ENCODE measurements around the gene JCAD.
"Not testable (repeated sequence)": the region's sequence is repeated elsewhere in the genome, so short reads cannot be mapped to it uniquely, and the experiment has no call there.

Gene JCAD

DNA sequence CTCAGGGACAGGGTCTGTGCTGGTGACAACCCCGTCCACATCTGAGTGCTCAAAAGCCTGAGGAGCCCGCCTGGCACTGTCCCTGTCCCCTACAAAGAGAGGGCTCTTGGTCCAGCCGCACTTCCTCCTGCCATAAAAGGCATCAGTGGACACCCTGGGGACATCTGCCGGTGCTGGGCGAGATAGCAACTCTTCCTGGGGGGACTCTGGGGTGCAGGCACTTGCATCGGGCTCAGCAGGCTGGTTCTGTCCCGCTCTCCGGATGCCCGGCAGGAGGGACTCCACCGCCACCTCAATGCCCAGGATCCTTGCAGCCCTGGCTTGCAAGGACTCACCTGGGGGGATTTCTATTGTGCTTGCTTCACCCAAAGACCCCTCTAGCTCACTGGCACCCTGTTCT, 32.8 kb downstream of the JCAD start:
- no peak for DNase-seq (ENCODE audit: low read depth)

DNA sequence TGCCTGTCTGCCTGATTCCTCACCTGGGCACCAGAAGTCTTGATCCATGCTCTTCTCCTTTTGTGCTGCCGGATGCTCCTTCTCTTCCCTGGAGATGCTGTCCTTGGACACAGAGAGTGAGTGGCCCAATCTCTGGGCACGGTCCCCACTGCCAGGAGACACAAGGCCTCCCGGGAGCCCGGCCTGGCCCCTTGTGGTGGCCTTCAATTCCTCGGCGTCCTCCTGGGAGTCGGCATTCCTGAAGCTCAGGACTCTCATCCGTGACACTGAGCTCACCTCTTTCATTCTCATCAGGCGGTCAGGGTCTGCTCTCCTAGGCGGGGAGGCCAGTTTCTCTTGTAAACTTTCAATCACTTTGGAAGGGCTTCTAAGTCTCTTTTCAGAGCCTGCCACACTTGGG, 33.3 kb downstream of the JCAD start:
- DNase-seq (ENCODE audit: low read depth) = no peak

DNA sequence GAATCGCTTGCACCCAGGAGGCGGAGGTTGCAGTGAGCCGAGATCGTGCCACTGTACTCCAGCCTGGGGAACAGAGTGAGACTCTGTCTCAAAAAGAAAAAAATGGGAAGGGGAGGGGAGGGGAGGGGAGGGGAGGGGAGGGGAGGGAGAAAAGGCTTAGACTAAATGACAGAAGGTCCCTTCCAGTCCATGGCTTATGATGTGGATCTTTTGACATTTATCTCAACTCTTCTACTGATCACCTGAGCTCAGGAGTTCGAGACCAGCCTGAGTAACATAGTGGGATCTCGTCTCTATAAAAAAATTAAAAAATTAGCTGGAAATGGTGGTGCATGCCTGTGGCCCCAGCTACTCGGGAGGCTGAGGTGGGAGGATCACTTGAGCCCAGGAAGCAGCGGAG, 34.0 kb downstream of the JCAD start:
- not testable (repeated sequence) for DNase-seq (ENCODE audit: low read depth)

DNA sequence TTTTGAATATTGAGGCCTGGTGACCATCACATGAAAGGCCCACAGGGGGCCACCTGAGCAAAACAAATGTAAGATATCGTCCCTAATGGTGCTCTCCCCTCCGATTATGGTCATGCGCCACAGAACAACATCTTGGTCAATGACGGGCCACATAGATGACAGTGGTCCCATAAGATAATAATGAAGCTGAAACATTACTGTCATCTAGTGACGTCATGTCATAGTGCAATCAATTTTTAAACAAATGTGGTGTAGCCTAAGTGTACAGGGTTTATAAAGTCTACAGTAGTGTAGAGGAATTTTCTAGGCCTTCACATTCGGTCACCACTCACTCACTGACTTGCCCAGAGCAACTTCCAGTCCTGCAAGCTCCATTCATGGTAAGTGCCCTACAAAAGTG, 36.8 kb downstream of the JCAD start:
- no peak for DNase-seq (ENCODE audit: low read depth)

DNA sequence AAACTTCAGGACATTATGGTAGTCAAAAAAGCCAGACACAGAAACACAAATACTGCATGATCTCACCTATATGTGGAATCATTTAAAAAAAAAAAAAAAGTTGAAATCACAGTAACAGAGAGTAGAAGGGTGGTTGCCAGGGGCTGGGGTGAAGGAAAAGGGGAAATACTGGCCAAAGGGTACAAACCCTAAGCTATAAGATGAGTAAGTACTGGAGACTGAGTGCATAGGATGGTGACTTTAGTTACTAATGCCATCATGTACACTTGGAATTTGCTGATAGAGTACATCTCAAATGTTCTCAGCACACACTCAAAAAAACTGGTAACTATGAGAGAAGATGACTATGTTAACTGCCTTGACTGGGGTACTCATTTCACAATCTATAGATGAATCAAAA, 39.9 kb downstream of the JCAD start:
- DNase-seq (ENCODE audit: low read depth) = no peak

DNA sequence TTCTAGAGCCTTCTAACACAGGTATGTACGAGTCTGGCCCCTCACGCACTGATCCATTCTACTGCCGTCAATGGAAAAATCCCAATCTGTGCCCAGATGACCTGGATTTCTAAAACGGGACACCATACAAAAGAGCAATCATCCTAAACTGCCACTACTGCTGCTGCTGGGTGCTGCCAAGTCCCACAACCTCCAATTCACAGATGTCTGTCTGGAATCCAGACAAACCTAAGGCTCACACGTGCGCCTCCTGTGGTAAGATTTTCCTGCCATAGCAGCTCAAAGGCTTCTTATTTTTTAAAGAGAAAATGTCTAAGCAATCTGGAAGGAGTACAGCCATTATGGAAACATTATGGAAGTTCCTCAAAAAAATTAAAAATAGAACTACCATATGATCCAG, 40.9 kb downstream of the JCAD start:
- no peak for DNase-seq (ENCODE audit: low read depth)

DNA sequence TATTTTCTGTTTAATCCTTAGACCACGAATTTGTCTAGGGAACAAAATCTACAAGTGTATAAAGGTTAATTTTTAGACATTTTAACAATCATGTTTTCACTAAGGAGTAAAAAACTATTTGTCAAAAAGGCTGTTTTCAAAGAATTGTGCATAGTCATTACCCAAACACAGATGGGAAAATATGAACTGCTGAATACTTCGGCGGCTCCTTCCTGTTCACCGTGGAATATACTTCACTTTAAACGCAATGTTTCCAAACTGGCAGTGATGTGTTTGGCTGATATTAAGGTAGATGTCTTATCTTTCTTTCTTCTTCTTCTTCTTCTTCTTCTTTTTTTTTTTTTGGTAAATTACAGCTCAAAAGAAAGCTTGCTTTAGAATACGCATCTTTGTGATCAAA, 41.4 kb downstream of the JCAD start:
- DNase-seq (ENCODE audit: low read depth) = no peak

DNA sequence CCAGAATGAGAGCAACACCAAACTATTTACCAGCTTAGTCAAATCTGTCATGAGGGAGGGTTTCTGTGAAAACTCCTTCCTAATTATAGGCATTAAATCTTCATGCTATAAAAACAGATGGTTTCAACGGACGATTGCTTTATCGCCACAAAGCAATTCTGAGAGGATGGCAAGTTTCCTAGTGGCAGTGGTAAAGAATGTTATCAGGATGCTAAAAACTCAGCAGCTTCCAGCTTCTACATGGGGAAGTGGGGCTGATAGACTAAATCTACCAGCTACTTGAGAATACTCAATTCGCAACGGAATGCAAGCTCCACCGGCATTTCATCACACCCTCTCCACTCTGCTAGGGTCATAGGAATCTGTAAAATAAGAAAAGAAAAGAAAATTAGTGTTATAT, 41.8 kb downstream of the JCAD start:
- DNase-seq (ENCODE audit: low read depth) = no peak

DNA sequence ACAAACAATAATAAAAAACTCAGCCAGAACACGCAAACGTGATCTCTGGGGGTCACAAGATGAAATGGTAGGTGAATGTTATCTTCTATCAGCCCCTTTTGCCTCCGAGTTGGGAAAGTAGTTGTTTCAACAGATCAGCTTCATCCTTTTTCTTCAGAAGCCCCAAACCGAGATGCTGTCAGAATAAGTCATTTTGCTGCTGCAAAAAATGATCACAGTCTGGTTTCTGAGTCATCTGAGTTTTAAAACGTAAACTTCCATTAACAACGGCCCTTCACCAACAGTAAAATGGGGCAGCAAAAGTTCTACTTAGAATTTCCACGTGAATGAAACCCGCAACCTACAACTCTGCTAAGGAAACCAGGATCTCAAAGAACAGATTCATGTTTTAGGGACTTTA, 44.9 kb downstream of the JCAD start:
- DNase-seq (ENCODE audit: low read depth) = no peak

DNA sequence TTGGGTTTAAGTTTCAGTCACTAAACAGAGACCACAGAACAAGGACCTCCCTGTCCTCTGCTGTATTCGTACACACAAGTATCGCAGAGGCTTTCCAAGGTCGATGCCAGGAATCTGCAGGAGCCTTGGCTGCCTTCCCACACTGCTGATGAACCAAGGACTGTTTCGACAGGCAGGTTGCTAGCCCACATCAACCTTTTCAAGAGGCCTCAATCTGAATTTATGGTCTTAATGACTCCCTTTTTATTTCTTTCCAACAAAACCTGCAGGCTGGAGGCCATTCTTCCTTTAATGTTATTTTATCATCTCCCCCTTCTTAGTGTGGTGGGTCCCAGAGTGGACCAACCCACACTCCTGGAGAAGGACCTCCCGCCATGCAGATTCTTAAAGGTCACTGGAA, 45.6 kb downstream of the JCAD start:
- DNase-seq (ENCODE audit: low read depth) = no peak

DNA sequence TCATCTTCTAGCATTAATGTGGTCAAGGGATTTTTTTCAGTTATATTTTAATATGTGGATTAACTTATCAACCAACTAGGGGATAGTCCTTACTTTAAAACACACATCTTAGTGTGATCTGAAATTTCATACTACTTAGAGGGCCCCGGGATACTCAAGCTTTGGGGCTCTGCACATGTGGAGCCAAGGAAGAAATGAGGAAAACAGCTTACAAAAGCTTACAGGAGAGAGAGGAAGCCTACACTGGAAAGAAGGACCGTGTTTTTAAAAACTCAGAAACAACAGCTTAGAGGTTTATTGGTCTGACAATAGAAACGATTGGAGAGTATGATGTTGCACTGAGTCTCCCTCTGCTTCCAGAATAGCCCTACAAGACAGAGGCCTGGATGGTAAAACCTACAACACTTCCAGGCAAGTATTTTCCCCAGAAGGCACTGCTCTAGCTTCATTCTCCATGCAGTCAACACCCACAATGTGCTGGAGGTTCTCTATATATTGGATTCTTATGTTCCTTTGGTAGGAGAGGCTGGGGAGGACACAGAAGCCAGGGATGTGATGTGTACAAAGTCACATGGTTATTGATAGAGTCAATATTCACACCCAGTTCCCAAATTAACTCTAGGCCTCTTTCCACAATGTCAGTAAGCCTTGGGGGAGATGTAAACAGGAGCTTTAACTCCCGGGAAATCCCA, 47.3 kb downstream of the JCAD start:
- DNase-seq (ENCODE audit: low read depth) = no peak

DNA sequence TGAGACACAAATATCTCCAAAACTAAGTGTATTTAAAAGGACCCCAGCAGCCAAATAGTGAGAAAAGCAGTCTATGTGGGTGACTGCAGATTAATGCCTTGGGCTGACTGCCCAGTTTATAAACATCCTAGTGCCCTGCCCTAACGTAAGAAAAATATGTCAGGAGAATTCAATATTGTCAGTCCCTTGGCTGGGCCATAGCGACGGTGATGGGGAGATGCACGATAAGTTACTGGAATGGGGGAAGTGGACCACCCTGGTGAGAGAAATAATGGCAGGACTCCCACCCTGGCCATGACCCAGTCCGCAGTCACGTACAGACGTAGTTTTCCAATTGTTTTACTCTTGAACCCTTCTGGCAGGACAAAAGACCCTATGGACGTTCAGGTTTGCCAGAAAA, 48.0 kb downstream of the JCAD start:
- DNase-seq (ENCODE audit: low read depth) = no peak

DNA sequence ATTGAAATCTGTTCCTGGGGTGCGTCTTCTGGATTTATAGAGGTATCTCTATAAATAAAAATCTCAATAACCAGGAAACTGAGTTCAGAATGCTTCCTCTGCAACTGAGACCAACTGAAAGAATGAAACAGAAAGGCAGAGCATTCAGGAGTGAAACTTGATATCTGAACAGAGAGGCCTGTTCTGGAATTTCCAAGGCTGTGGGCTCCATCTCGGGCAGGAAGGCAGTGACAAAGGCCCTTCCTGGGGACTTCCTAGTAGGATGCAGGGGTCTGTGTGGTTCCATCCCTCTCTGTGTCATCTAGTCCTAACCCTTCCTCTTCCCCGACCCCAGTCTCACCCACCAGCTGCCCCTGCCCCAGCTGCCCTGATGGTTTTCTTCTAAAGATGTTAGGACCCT, 52.0 kb downstream of the JCAD start:
- DNase-seq (ENCODE audit: low read depth) = no peak

DNA sequence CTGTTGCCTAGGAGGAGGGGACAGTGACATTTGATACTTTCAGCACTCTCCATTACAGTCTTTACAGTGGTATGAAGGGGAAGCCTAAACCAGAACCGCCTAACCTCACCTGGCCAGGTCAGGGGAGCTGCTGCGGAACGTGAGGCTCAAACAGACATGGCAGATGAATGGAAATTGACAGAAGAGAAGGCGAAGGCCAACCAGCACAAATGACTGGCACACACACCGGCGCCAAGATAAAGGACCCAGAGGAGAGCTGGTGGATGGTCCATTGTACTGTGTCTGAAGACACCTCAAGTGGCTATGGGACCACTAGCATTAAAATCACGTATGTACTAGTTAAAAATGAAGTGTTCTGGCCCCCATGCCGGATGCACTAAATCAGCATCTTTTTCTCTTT, 53.0 kb downstream of the JCAD start:
- DNase-seq (ENCODE audit: low read depth) = no peak

DNA sequence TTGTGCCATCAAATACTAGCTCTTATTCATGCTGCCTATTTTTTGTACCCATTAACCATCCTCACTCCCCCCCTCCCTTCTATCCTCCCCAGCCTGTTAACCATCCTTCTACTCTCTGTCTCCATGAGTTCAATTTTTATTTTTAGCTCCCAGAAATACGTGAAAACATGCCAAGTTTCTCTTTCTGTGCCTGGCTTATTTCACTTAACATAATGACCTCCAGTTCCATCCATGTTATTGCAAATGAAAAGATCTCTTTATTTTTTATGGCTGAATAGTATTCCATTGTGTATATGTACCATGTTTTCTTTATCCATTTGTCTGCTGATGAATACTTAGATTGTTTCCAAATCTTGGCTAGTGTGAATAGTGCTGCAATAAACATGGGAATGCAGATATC, 54.3 kb downstream of the JCAD start:
- DNase-seq (ENCODE audit: low read depth) = not testable (repeated sequence)

DNA sequence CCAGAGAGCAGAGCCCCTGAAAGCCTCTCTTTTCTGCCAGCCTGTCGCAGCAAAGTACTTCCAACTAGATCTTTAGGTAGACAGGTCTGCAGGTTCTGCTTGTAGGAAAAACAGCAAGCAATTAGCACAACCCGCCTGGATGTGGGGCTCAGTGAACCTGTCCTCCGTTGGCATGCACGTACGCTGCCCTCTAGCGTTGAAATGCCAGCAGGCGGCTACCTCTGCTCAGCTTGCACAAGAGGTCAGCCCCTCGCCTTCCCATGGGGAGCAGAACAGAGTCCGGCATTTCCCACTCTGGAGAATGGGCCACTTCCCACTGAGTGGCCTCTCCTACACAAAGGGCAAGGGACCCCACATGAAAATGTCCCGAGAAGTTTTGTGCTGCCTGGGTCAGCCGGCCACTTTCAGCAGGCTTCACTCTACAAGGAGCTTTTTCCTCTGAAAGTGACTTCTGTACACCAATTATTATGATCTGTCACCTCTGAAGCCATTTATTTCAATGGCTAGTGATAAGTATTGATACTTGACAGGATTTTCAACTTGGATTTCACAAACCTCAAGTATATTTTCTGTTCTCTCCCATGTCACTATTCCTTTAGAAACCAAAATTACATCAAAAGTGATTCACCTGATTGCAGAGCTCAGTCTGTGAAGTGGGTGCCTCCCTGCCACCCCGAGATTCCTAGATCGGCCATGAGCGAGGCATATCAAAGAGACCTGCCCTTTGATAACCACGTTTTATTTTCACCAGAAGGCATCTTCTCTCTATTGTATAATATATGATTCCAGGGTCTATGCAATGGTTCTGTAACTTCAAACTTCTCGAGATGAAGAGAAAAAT, 56.7 kb downstream of the JCAD start:
- peak; percentile 60 for DNase-seq (ENCODE audit: low read depth)

DNA sequence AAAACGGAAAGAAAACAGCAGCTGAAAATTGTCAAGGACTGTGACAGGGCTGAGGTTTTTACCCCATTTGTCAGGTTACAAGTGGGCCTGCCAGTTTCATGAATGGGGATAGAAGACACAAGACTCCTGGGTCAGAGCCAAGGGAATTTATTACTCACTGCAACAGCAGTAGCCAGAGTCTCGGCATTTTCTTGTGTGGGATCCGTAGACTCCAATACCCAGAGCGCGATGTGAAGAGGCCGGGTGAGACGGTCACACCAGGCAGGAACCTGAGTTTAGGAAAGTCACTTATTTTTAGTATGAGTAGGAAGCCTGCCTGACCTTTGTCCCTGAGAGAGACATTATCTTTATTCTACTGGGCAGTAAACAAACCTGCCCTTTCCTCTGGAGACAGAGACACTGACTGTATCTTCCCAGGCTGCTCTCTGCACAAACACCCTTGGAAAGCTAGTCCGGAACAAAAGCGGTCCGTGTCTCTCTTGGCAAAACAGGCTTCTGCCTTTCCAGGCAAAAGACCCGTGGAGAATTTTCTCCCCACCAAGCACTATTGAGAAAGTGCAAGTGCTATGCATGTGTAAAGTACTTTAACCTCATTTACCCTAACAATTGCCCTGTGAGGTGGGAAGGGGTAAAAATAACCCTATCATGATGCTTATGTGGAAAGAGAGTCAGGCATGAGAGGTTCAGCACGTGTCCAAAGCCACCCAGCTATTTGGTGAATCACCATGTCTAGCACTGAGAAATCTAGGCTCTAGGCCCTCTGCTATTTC, 58.4 kb downstream of the JCAD start:
- DNase-seq (ENCODE audit: low read depth) = peak; percentile 87

DNA sequence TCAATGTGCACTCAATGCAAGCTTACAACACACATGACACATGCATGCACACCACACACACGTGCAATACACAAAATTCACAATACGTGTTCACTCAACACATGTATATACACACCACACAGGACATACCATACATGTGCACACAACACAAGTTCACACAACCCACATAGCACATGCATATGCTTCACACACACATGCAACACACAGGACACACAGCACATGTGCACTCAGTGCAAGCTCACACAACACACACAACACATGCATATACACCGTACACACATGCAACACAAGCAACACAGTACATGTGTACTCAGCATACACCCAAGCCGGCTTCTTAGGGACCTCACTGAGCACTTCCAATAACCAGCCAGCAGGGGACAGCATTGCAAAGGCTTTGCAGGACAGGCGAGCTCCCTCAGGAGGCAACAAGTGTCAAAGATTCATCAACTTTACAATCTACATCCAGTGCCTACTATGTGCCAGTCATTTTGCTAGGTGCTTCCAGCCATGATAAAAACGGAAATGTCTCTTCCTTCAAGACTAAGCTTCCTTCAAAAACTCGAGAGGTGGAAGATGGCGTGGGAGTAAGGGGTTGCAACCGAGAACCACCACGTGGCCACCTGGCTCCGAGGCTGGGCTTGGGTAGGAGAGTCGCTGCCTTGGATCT, 61.1 kb downstream of the JCAD start:
- peak; percentile 69 for DNase-seq (ENCODE audit: low read depth)

DNA sequence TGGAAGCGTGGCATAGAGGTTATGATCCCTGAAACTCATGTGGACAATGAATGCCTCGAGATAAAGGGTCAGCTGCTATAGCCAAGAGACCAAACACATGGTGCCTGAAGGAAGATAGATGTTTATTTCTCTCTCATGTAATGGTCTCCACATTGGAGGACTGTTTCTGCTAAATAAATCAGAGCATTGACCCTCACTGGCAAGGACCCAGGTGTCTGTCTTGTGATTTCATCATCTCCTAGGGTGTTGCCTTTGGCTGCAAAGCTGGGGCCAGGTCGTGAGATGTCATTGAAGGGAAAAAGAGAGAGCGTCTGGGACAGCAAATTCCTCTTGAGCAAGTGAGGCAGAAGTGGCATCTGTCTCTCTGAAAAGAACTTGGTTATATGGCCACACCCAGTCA, 64.6 kb downstream of the JCAD start:
- no peak for DNase-seq (ENCODE audit: low read depth)

DNA sequence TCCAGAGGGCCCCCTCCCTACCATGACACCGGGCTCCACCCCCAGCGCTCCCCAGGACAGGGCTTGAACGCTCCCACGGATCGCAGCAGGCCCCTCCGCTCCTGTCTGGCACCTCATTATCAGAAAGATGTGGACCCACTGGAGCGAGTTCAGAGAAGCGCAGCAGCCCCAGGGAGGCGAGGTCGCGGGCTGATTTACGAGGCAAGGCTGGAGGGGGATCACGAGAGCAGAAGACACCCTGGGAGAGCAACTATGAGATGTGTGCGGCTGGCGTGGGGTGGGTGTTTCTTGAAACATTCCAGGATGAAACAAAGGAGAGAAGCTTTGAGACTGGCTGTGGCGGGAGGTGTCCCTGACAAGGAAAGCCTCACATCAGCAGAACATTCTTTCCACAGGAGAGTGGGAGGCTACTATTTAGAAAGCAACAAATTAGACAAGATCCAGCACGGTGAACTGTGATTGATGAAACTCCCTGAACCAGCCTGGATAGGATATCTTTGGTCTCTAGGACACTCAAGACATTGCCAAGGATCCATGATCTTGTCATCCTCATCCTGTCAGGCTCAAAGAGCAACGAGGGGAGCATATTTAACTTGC, 66.0 kb downstream of the JCAD start:
- DNase-seq (ENCODE audit: low read depth) = no peak

DNA sequence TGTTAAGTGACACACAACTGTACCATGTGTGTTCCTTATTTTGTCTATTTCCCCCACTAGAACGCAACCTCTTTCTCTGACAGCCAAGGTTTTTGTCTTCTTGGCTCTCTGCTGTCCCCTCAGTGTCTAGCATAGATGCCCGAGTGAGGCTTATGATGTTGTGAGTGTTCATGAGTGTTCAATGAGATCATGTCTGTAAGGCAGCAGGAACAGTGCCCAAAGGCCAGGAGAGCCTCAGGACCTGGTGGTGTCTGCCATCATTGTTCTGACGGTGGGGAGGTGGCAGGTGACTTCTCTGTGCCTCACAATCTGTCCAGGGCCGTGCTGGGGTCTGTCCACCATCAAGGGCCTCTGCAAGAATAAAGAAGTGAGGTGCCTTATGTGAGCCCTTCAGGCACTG, 66.5 kb downstream of the JCAD start:
- no peak for DNase-seq (ENCODE audit: low read depth)

DNA sequence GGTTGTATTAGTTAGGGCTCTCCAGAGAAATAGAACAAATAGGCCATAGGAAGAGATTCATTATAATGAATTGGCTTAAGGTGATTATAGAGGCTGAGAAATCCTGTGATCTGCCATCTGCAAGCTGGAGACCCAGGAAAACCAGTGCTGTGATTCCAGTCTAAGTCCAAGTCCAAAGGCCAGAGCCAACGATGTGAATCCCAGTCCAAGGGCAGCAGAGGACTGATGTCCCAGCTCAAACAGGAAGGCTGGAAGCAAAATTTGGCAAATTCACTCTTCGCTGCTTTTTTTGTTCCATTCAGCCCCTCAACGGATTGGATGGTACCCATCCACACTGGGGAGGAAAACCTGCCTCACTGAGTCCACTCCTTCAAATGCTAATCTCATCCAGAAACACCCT, 68.0 kb downstream of the JCAD start:
- DNase-seq (ENCODE audit: low read depth) = no peak

Data from fibroblast of gingiva (primary cell).